ENCODE results near the gene PRICKLE1. TPM values are rescaled to one million over a fixed set of nuclear protein-coding genes. Genes with fewer than 3 reads are reported as not detected.
"Not testable (repeated sequence)": the region's sequence is repeated elsewhere in the genome, so short reads cannot be mapped to it uniquely, and the experiment has no call there.

The PRICKLE1 gene
- total RNA-seq, 1 donor from 2014 or later, result 4.5 TPM

DNA sequence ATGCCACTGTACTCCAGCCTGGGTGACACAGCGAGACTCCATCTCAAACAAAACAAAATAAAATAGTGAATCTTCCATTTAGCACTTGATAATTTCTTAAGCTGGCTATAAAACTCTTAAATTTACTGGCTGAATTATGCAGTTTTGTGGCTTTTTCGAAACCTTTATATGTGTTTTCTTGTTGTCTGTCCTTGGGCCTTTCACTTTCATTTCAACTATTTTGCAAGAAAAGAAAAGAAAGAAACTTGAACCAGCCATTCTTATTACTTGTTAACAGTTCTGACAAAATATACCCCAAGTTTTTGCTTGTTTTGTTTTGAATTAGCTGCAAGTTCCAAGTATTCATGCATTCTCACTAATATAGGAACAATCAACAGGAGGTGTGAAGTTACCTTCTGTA is 42.8 kb downstream of the PRICKLE1 start:
- Mint-ChIP-seq H3K27ac (no peak overlapping the region), H3K4me3 (no peak overlapping the region), H3K27me3 (peaks cover 11% of the 10 kb centered on the region), H3K9me3 (no peaks in the 10 kb centered on the region), H3K4me1 (no peaks in the 10 kb centered on the region), H3K36me3 (ENCODE audit: low read depth) (no peaks in the 10 kb centered on the region)
- DNase-seq (no peak), ATAC-seq (ENCODE audit: low read depth) (no peak)
- CTCF ChIA-PET, result interaction anchor here (0.9 kb wide), 1 partner anchor 22 kb away, joined by 4 read pairs; no protein-coding TSS in a partner anchor
- TF ChIP-seq, protein P1, sequence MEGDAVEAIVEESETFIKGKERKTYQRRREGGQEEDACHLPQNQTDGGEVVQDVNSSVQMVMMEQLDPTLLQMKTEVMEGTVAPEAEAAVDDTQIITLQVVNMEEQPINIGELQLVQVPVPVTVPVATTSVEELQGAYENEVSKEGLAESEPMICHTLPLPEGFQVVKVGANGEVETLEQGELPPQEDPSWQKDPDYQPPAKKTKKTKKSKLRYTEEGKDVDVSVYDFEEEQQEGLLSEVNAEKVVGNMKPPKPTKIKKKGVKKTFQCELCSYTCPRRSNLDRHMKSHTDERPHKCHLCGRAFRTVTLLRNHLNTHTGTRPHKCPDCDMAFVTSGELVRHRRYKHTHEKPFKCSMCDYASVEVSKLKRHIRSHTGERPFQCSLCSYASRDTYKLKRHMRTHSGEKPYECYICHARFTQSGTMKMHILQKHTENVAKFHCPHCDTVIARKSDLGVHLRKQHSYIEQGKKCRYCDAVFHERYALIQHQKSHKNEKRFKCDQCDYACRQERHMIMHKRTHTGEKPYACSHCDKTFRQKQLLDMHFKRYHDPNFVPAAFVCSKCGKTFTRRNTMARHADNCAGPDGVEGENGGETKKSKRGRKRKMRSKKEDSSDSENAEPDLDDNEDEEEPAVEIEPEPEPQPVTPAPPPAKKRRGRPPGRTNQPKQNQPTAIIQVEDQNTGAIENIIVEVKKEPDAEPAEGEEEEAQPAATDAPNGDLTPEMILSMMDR (IDR thresholded peaks at IDR 0.05), result no peak
- intact Hi-C loops (cut with micrococcal nuclease), result no loop called here
- POLR2A ChIA-PET, result no interaction called here

- intact Hi-C loops (cut with micrococcal nuclease), result no loop called here
- Mint-ChIP-seq H3K27ac (no peak overlapping the region), H3K4me3 (no peak overlapping the region), H3K36me3 (ENCODE audit: low read depth) (no peaks in the 10 kb centered on the region), H3K9me3 (no peaks in the 10 kb centered on the region), H3K4me1 (no peaks in the 10 kb centered on the region), H3K27me3 (peaks cover 7% of the 10 kb centered on the region)
- TF ChIP-seq, protein P1 (IDR thresholded peaks at IDR 0.05), result no peak
- DNase-seq (no peak), ATAC-seq (ENCODE audit: low read depth) (no peak)
- ChIA-PET CTCF (no interaction called here), POLR2A (no interaction called here)
Measured at GRCh38 chr12:42541965-42542364, 47.6 kb downstream of the PRICKLE1 start.

GRCh38 chr12:42541308-42541707 is 48.2 kb downstream of the PRICKLE1 start:
- DNase-seq; H3K27me3 Mint-ChIP-seq; POLR2A ChIA-PET; H3K36me3 Mint-ChIP-seq (ENCODE audit: low read depth); H3K9me3 Mint-ChIP-seq; H3K4me1 Mint-ChIP-seq; CTCF ChIA-PET; H3K4me3 Mint-ChIP-seq; H3K27ac Mint-ChIP-seq; intact Hi-C loops (cut with micrococcal nuclease); ATAC-seq (ENCODE audit: low read depth): not testable (repeated sequence)

GRCh38 chr12:42539696-42540095 is 49.9 kb downstream of the PRICKLE1 start:
- intact Hi-C loops (cut with micrococcal nuclease), result no loop called here
- ATAC-seq (ENCODE audit: low read depth) (no peak), DNase-seq (no peak)
- Mint-ChIP-seq H3K27ac (no peak overlapping the region), H3K27me3 (peaks cover 12% of the 10 kb centered on the region), H3K4me1 (no peaks in the 10 kb centered on the region), H3K36me3 (ENCODE audit: low read depth) (no peaks in the 10 kb centered on the region), H3K4me3 (no peak overlapping the region), H3K9me3 (no peaks in the 10 kb centered on the region)
- ChIA-PET CTCF (no interaction called here), POLR2A (no interaction called here)
- TF ChIP-seq, protein P1 (IDR thresholded peaks at IDR 0.05), result no peak

GRCh38 chr12:42538203-42538602 is 51.3 kb downstream of the PRICKLE1 start:
- intact Hi-C loops (cut with micrococcal nuclease), result no loop called here
- no peak overlapping the region for H3K27ac Mint-ChIP-seq
- CTCF ChIA-PET, result interaction anchor here (1.3 kb wide), 1 partner anchor 32 kb away, joined by 5 read pairs; no protein-coding TSS in a partner anchor
- ATAC-seq (ENCODE audit: low read depth), result no peak
- no peak for DNase-seq
- TF ChIP-seq, protein P1 (IDR thresholded peaks at IDR 0.05), result no peak
- peaks cover 22% of the 10 kb centered on the region for H3K27me3 Mint-ChIP-seq
- H3K36me3 Mint-ChIP-seq (ENCODE audit: low read depth), result no peaks in the 10 kb centered on the region
- no peaks in the 10 kb centered on the region for H3K4me1 Mint-ChIP-seq
- no peak overlapping the region for H3K4me3 Mint-ChIP-seq
- H3K9me3 Mint-ChIP-seq, result no peaks in the 10 kb centered on the region
- POLR2A ChIA-PET, result no interaction called here

DNA sequence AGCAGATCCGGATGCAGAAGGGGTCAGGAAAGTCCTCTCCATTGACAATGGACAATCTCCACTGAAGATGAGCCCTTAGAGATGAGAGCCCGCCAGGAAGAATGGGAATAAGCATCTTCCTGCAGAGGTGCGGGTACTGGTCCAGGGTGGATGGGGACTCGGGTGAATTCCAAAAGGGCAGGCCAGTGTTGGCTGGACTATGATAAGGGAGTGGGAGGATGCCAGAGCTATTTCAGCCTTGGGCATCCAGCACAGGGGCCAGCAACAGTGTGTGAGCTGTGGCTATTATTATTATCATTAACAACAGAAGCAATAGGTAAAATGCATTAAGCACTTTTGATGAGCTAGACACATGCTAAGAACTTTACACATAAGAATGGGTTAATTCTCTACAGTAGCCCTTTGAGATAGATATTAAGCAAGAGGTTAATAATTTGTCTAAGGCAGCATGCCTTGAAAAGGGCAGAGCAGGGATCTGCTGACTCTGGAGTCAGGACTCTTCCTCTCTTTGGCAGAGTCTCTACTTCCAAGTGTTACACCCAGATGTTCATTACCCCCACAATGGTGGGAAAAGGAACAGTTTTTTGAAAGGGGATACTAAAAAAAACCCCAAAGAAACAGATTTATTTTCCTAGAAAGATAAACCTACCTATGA is 55.2 kb downstream of the PRICKLE1 start:
- POLR2A ChIA-PET, result no interaction called here
- Mint-ChIP-seq H3K4me3 (no peak overlapping the region), H3K9me3 (no peaks in the 10 kb centered on the region), H3K27ac (no peak overlapping the region), H3K4me1 (no peaks in the 10 kb centered on the region), H3K36me3 (ENCODE audit: low read depth) (no peaks in the 10 kb centered on the region), H3K27me3 (peaks cover 24% of the 10 kb centered on the region)
- intact Hi-C loops (cut with micrococcal nuclease), result no loop called here
- DNase-seq (no peak), ATAC-seq (ENCODE audit: low read depth) (no peak)
- CTCF ChIA-PET, result no interaction called here
- TF ChIP-seq, protein P1 (IDR thresholded peaks at IDR 0.05), result no peak
